Activated CD4-positive, alpha-beta T cell treated with anti-CD3 and anti-CD28 coated beads for 36 hours (primary cell): Measurements from ENCODE around the gene MTUS2. TPM values are rescaled to one million over a fixed set of nuclear protein-coding genes. Genes with fewer than 3 reads are reported as not detected.

Source experiments
- ATAC-seq: fragments of 200-7000 bp; cut with Tn5 transposase; one replicate; pipeline ENCODE4 v1.10.0; 2021; ENCODE audit warnings: mild to moderate bottlenecking, moderate library complexity
- CTCF ChIA-PET: fragments of 350-600 bp; sonication (Branson Sonifier 250); formaldehyde crosslinking; loops from one replicate; lab custom pipeline; 2021; ENCODE audit warnings: antibody characterized with exemption; lab: Charles Lee
- POLR2A ChIA-PET: fragments of 350-600 bp; sonication (Branson Sonifier 250); formaldehyde crosslinking; loops from one replicate; lab custom pipeline; 2021; ENCODE audit warnings: antibody characterized with exemption, inconsistent platforms; lab: Charles Lee
- DNase-seq: peaks from one replicate; pipeline ENCODE4 v3.0.0-alpha.2; 2020
- H3K27ac Mint-ChIP-seq: one replicate; pipeline ENCODE4 v1.8.0; 2021; ENCODE audit warnings: mixed read lengths
- H3K27me3 Mint-ChIP-seq: one replicate; pipeline ENCODE4 v1.8.0; 2021; ENCODE audit warnings: mixed read lengths
- H3K36me3 Mint-ChIP-seq: one replicate; pipeline ENCODE4 v1.8.0; 2021; ENCODE audit warnings: low read depth, mixed read lengths
- H3K4me1 Mint-ChIP-seq: one replicate; pipeline ENCODE4 v1.8.0; 2021; ENCODE audit warnings: mixed read lengths
- H3K4me3 Mint-ChIP-seq: one replicate; pipeline ENCODE4 v1.8.0; 2021; ENCODE audit warnings: mild to moderate bottlenecking, moderate library complexity, mixed read lengths
- H3K9me3 Mint-ChIP-seq: one replicate; pipeline ENCODE4 v1.8.0; 2021; ENCODE audit warnings: low read depth, mixed read lengths
- intact Hi-C, 2 experiments: fragments of 100-400 bp; cut with DNase I in 1 of 2; cut with micrococcal nuclease in 1 of 2; formaldehyde crosslinking; loops; one replicate each; pipeline versions ENCODE4 v1.14.2 to v1.15.1; 2022 to 2024; cut with DNase I, micrococcal nuclease
- total RNA-seq, 2 experiments: library from RNA; stranded (reverse); gene quantifications; one replicate each; pipeline ENCODE4 v1.2.3, GENCODE V29; 2021

The MTUS2 gene
- total RNA-seq, 2 experiments from 2014 or later, result 0.05 TPM; not detected in 1

GRCh38 chr13:29111446-29111845 is 291.3 kb downstream of the MTUS2 start:
- intact Hi-C loops, result no loop called here
- CTCF ChIA-PET, result no interaction called here
- DNase-seq (no peak), ATAC-seq (no peak)
- no peak overlapping the region for H3K27ac Mint-ChIP-seq
- H3K36me3 Mint-ChIP-seq, result no peaks in the 10 kb centered on the region
- peaks cover 5% of the 10 kb centered on the region for H3K27me3 Mint-ChIP-seq
- H3K9me3 Mint-ChIP-seq, result no peaks in the 10 kb centered on the region
- POLR2A ChIA-PET, result no interaction called here
- H3K4me1 Mint-ChIP-seq, result no peaks in the 10 kb centered on the region
- H3K4me3 Mint-ChIP-seq, result no peak overlapping the region

DNA sequence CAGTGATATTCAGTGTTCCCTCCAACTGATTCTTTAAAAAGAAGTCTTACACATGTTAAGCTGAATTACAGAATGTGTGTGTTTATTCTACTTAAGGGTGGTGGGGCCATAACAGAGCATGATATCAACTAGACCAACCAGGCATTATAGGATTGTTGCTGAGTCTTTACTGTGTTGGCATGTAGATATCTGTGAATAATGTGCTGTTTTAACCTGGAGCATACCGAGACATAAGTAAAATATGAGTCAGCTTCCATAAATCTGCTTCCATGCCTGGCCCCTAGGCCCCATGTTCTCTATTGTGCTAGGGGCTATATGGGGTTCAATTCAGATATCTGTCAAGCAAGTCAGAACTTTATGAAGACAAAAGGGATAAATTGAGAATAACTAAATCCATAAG is 295.7 kb downstream of the MTUS2 start:
- ATAC-seq (no peak), DNase-seq (no peak)
- H3K27ac Mint-ChIP-seq, result no peak overlapping the region
- ChIA-PET POLR2A (no interaction called here), CTCF (no interaction called here)
- H3K27me3 Mint-ChIP-seq, result peaks cover 2% of the 10 kb centered on the region
- intact Hi-C loops, result no loop called here
- no peaks in the 10 kb centered on the region for H3K4me1 Mint-ChIP-seq
- no peak overlapping the region for H3K4me3 Mint-ChIP-seq
- H3K36me3 Mint-ChIP-seq, result no peaks in the 10 kb centered on the region
- H3K9me3 Mint-ChIP-seq, result no peaks in the 10 kb centered on the region

DNA sequence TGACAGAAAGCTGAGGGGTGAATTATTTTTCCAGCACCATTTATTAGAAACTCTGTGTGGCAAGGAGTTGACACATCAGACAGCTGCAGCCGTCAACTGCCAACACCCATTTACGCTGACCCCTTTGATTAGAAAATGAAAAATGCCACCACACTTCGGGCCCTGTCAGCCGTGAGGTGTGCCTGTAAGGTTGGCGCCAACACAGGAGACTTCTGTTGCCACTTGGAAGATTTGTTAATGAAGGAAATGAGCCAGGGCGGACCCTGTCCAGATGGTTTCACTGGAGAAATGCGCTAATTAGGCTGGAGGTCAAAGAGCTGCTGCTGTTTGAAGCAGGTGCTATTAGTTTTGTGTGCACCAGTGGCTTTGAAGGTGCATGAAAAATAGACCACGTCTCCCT is 297.5 kb downstream of the MTUS2 start:
- H3K4me1 Mint-ChIP-seq, result no peaks in the 10 kb centered on the region
- intact Hi-C loops, result no loop called here
- H3K36me3 Mint-ChIP-seq, result no peaks in the 10 kb centered on the region
- CTCF ChIA-PET, result no interaction called here
- no peak overlapping the region for H3K27ac Mint-ChIP-seq
- no peak overlapping the region for H3K4me3 Mint-ChIP-seq
- POLR2A ChIA-PET, result no interaction called here
- no peaks in the 10 kb centered on the region for H3K9me3 Mint-ChIP-seq
- DNase-seq (no peak), ATAC-seq (no peak)
- no peaks in the 10 kb centered on the region for H3K27me3 Mint-ChIP-seq

DNA sequence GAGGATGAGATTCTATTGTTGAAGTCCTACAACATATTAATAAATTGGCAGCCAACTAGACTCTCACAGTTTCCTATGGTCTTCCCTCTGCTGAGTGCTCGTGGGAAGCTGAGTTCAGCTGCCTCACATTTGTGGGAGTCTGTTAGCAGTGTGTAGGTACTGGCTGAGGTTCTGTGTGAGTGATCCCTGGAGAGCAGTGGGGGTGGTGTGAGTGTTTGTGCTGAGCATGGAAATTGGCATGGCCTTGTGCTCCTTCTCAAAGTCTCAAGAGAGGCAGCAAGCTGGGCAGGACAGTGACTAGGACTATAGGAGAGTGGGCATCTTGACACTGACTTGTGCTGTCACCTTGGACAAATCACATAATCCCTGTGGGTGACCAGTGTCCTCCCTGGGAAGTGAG is 298.3 kb downstream of the MTUS2 start:
- ChIA-PET POLR2A (no interaction called here), CTCF (no interaction called here)
- Mint-ChIP-seq H3K9me3 (no peaks in the 10 kb centered on the region), H3K27ac (no peak overlapping the region), H3K36me3 (no peaks in the 10 kb centered on the region), H3K4me1 (no peaks in the 10 kb centered on the region), H3K27me3 (no peaks in the 10 kb centered on the region), H3K4me3 (no peak overlapping the region)
- no peak for ATAC-seq
- intact Hi-C loops, result no loop called here
- DNase-seq, result no peak

DNA sequence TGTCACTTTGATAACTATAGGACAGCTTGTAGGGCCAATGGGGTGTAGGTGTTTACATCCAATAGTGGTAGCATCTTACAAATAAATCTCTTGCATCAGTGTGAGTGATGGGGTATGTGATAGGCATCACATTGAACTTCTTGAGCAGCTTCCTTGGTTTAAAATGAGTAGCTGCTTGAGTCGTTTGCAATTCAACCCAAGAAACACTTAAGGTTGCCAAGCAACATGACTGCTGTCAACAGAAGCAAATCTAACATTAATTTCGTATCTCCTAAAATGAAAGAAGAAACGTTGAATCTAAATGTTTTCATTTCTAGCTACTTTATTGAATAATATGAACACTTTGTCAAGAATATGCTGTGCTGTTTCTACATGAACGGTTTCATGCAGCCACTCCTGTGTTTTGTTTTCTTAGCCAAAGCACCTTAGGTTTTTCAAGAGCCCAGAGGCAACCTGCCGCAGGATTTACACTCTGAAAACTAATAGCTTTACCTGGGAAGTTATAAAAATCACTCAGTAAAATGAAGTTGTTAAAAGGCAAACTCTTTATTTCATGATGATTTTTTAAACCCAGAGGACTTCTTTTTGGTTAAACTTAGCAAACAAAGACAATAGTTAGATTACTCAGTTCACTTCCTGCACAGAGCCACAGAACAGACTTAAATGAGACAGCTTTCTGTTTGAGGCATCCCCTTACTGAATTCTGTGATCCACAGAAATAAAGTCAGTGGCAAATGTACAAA is 305.2 kb downstream of the MTUS2 start:
- no peaks in the 10 kb centered on the region for H3K36me3 Mint-ChIP-seq
- H3K9me3 Mint-ChIP-seq, result no peaks in the 10 kb centered on the region
- H3K27me3 Mint-ChIP-seq, result no peaks in the 10 kb centered on the region
- peak overlapping the region; percentile 56 for H3K27ac Mint-ChIP-seq
- POLR2A ChIA-PET, result no interaction called here
- intact Hi-C loops, result no loop called here
- DNase-seq (no peak), ATAC-seq (peak; percentile 88)
- CTCF ChIA-PET, result no interaction called here
- peaks cover 14% of the 10 kb centered on the region for H3K4me1 Mint-ChIP-seq
- no peak overlapping the region for H3K4me3 Mint-ChIP-seq

DNA sequence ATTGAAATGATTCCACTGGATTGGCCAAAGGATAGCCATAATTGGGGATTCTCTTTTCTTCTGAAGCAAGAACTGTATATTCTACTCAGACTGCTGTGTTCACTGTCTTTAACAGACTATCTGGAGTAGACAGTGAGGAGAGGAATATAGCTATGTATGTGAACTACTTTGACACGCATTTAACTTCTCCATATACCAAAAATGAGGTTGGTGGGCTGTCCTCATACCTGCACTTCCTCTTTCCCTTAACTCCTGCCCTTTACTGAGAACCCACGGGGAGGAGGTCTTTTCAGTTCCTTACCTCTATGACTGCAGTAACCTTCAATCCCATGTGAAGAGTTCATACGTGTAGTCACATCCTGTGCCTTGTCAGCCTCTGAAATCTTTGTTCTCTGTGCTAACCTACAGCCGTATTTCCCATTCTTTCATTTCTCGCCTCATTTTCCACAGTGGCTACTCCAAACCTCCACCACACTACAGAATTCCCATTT is 305.8 kb downstream of the MTUS2 start:
- no peaks in the 10 kb centered on the region for H3K9me3 Mint-ChIP-seq
- H3K4me3 Mint-ChIP-seq, result no peak overlapping the region
- DNase-seq, result no peak
- ATAC-seq, result peak; percentile 72
- intact Hi-C loops, result no loop called here
- H3K4me1 Mint-ChIP-seq, result peaks cover 14% of the 10 kb centered on the region
- ChIA-PET POLR2A (no interaction called here), CTCF (no interaction called here)
- H3K27me3 Mint-ChIP-seq, result no peaks in the 10 kb centered on the region
- peak overlapping the region; percentile 56 for H3K27ac Mint-ChIP-seq
- H3K36me3 Mint-ChIP-seq, result no peaks in the 10 kb centered on the region

- ATAC-seq, result no peak
- H3K4me1 Mint-ChIP-seq, result peaks cover 13% of the 10 kb centered on the region
- H3K27me3 Mint-ChIP-seq, result no peaks in the 10 kb centered on the region
- H3K4me3 Mint-ChIP-seq, result no peak overlapping the region
- intact Hi-C loops, result no loop called here
- no peak overlapping the region for H3K27ac Mint-ChIP-seq
- H3K9me3 Mint-ChIP-seq, result no peaks in the 10 kb centered on the region
- no peak for DNase-seq
- no peaks in the 10 kb centered on the region for H3K36me3 Mint-ChIP-seq
- ChIA-PET POLR2A (no interaction called here), CTCF (no interaction called here)
Observed at GRCh38 chr13:29129616-29130015, 309.5 kb downstream of the MTUS2 start.

DNA sequence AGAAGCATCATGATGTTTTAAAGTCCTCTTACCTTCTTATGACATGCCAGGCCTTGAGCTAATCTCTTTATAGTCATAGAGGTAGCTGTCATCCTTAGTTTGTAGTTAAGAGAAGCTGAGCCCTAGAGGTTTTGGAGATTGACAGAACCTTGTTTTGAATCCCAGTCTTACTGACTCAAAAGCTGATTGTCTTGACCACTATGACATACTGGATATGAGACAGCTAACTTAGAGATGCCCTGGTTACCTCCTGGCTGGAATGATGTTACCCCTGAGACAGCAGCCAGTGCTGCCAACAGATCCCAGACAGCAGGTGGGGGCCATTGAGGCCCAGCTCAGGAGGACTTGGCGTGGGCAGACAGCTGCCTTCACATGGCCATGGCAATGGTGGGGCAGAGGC is 311.0 kb downstream of the MTUS2 start:
- POLR2A ChIA-PET, result no interaction called here
- intact Hi-C loops, result no loop called here
- H3K9me3 Mint-ChIP-seq, result no peaks in the 10 kb centered on the region
- no peak for DNase-seq
- H3K36me3 Mint-ChIP-seq, result no peaks in the 10 kb centered on the region
- CTCF ChIA-PET, result interaction anchor here (0.6 kb wide), 1 partner anchor 1394 kb away, joined by 3 read pairs; no protein-coding TSS in a partner anchor
- no peaks in the 10 kb centered on the region for H3K27me3 Mint-ChIP-seq
- no peak overlapping the region for H3K4me3 Mint-ChIP-seq
- peak; percentile 26 for ATAC-seq
- no peak overlapping the region for H3K27ac Mint-ChIP-seq
- peaks cover 4% of the 10 kb centered on the region for H3K4me1 Mint-ChIP-seq

- DNase-seq, result no peak
- Mint-ChIP-seq H3K9me3 (peaks cover 3% of the 10 kb centered on the region), H3K27me3 (no peaks in the 10 kb centered on the region), H3K4me3 (no peak overlapping the region), H3K36me3 (no peaks in the 10 kb centered on the region), H3K27ac (no peak overlapping the region), H3K4me1 (peaks cover 1% of the 10 kb centered on the region)
- intact Hi-C loops, result no loop called here
- ChIA-PET CTCF (interaction anchor here (0.5 kb wide), 1 partner anchor 38 kb away, joined by 4 read pairs; no protein-coding TSS in a partner anchor), POLR2A (no interaction called here)
- ATAC-seq, result no peak
Observed at GRCh38 chr13:29131881-29132668, 311.9 kb downstream of the MTUS2 start.

DNA sequence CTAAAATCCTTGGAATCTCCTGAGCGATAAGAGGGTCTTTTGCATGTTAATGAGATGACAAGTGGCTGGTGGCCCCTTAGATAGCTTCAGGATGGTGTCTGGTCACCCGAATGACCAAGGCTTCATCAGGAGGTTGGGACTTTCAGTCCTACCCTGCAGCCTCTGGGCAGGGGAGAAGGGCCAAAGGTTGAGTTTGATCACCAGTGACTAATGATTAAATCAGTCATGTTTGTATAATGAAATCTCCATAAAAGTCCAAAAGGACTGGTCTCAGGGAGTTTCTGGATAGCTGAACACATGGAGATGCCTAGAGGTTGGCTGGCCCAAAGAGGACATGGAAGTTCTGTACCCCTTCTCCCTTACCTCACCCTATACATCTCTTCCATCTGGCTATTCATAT is 316.2 kb downstream of the MTUS2 start:
- ChIA-PET POLR2A (no interaction called here), CTCF (no interaction called here)
- H3K9me3 Mint-ChIP-seq, result peaks cover 7% of the 10 kb centered on the region
- no peak overlapping the region for H3K27ac Mint-ChIP-seq
- intact Hi-C loops, result no loop called here
- H3K36me3 Mint-ChIP-seq, result no peaks in the 10 kb centered on the region
- no peaks in the 10 kb centered on the region for H3K4me1 Mint-ChIP-seq
- H3K4me3 Mint-ChIP-seq, result no peak overlapping the region
- H3K27me3 Mint-ChIP-seq, result peaks cover 3% of the 10 kb centered on the region
- no peak for DNase-seq
- ATAC-seq, result no peak

- no peak for ATAC-seq
Observed at GRCh38 chr13:29137016-29137415, 316.9 kb downstream of the MTUS2 start.

DNA sequence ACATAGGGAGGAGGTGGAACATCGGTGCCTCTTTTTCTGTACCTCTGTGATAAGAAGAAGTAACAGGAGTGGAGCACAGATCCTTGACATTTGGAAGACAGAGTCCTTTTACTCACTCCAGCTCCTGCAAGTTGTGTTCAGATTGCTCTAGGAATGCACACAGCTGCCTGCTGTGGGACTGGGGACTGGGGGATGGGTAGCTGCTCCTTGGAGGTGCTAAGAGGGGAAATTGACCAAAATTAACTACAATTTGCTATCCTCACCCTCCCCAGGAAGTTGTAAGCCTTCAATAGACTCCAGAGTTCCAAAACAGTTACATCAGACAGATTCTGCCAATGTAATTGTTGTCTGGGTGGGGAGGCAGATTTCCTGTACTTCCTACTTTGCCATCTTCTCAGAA is 317.9 kb downstream of the MTUS2 start:
- Mint-ChIP-seq H3K36me3 (no peaks in the 10 kb centered on the region), H3K4me3 (no peak overlapping the region), H3K9me3 (peaks cover 7% of the 10 kb centered on the region), H3K27ac (no peak overlapping the region), H3K27me3 (peaks cover 3% of the 10 kb centered on the region), H3K4me1 (no peaks in the 10 kb centered on the region)
- no peak for DNase-seq
- intact Hi-C loops, result no loop called here
- no peak for ATAC-seq
- CTCF ChIA-PET, result no interaction called here
- POLR2A ChIA-PET, result no interaction called here

More at GRCh38 chr13:29137016-29137415, 316.9 kb downstream of the MTUS2 start:
- Mint-ChIP-seq H3K27ac (no peak overlapping the region), H3K9me3 (peaks cover 7% of the 10 kb centered on the region), H3K27me3 (peaks cover 3% of the 10 kb centered on the region), H3K4me1 (no peaks in the 10 kb centered on the region), H3K36me3 (no peaks in the 10 kb centered on the region), H3K4me3 (no peak overlapping the region)
- POLR2A ChIA-PET, result no interaction called here
- intact Hi-C loops, result no loop called here
- DNase-seq, result no peak
- CTCF ChIA-PET, result no interaction called here
